GM12878 (cell line): ENCODE results near the gene HPF1. TPM values are rescaled to one million over a fixed set of nuclear protein-coding genes. Genes with fewer than 3 reads are reported as not detected.

ENCODE experiments used
- ATF7 ChIP-seq: fragments of 450-650 bp; IDR thresholded peaks from 2 replicates; pipeline ENCODE4 v1.6.1; 2016; ENCODE audit warnings: low read depth, mild to moderate bottlenecking
- BACH1 ChIP-seq: fragments of 450-650 bp; IDR thresholded peaks from 2 replicates; pipeline ENCODE4 v1.6.1; 2017; ENCODE audit warnings: mild to moderate bottlenecking, borderline replicate concordance
- CBFB ChIP-seq: IDR thresholded peaks from 2 replicates; pipeline ENCODE4 v1.6.1; 2016; ENCODE audit warnings: antibody characterized with exemption, low read depth
- CBX3 ChIP-seq: fragments of 200-600 bp; sonication (generic); IDR thresholded peaks from 2 replicates; pipeline ENCODE4 v1.6.1; 2016; ENCODE audit warnings: low read depth, borderline replicate concordance
- CHD1 ChIP-seq: IDR thresholded peaks from 2 replicates; pipeline ENCODE4 v1.6.1; 2012; ENCODE audit warnings: low read depth, low read length, improper control_type of control experiment
- CREB1 ChIP-seq: IDR thresholded peaks from 2 replicates; pipeline ENCODE4 v1.6.1; 2012; ENCODE audit warnings: low read depth, mild to moderate bottlenecking, inconsistent platforms
- CREM ChIP-seq: IDR thresholded peaks from 2 replicates; pipeline ENCODE4 v1.6.1; 2014; ENCODE audit warnings: antibody characterized with exemption, low read depth
- FOXK2 ChIP-seq: fragments of 450-650 bp; IDR thresholded peaks from 2 replicates; pipeline ENCODE4 v1.6.1; 2017; ENCODE audit warnings: mild to moderate bottlenecking, moderate library complexity
- GATAD2B ChIP-seq: fragments of 450-650 bp; conservative IDR thresholded peaks from 2 replicates; pipeline ENCODE4 v1.6.1; 2017; ENCODE audit warnings: low read depth, mild to moderate bottlenecking, moderate library complexity
- HDAC2 ChIP-seq: fragments of 200-600 bp; sonication (generic); IDR thresholded peaks from 2 replicates; pipeline ENCODE4 v1.6.1; 2017
- IKZF1 ChIP-seq: fragments of 450-650 bp; conservative IDR thresholded peaks from 2 replicates; pipeline ENCODE4 v1.6.1; 2017; ENCODE audit warnings: antibody characterized with exemption, mild to moderate bottlenecking
- MEF2A ChIP-seq: IDR thresholded peaks from 2 replicates; pipeline ENCODE4 v1.6.1; 2011; ENCODE audit warnings: low read depth, mild to moderate bottlenecking, low read length, moderate library complexity; ENCODE audit not compliant: insufficient read depth
- PAX5 ChIP-seq: IDR thresholded peaks from 2 replicates; pipeline ENCODE4 v1.6.1; 2011; ENCODE audit warnings: low read depth, low read length, borderline replicate concordance
- PBX3 ChIP-seq: IDR thresholded peaks from 2 replicates; pipeline ENCODE4 v1.6.1; 2011; ENCODE audit warnings: mild to moderate bottlenecking, low read depth, low read length, moderate library complexity; ENCODE audit not compliant: insufficient replicate concordance
- PML ChIP-seq: IDR thresholded peaks from 2 replicates; pipeline ENCODE4 v1.6.1; 2012; ENCODE audit warnings: low read length, inconsistent platforms
- RELA ChIP-seq: fragments of 450-650 bp; IDR thresholded peaks from 2 replicates; pipeline ENCODE4 v1.8.0; 2014; ENCODE audit warnings: borderline replicate concordance; ENCODE audit not compliant: partially characterized antibody
- SIX5 ChIP-seq: IDR thresholded peaks from 2 replicates; pipeline ENCODE4 v1.6.1; 2011; ENCODE audit warnings: mild to moderate bottlenecking, low read depth, low read length, moderate library complexity; ENCODE audit not compliant: severe bottlenecking
- SMARCA5 ChIP-seq: fragments of 450-650 bp; IDR thresholded peaks from 2 replicates; pipeline ENCODE4 v1.6.1; 2017; ENCODE audit warnings: mild to moderate bottlenecking
- SMC3 ChIP-seq: IDR thresholded peaks from 2 replicates; pipeline ENCODE4 v1.6.1; 2011; ENCODE audit warnings: low read length, improper control_type of control experiment, borderline replicate concordance
- SRF ChIP-seq, 2 experiments: IDR thresholded peaks; 2 replicates each; pipeline ENCODE4 v1.6.1; 2011; ENCODE audit warnings: low read depth in 2 of 2, low read length in 2 of 2, mild to moderate bottlenecking in 1 of 2, moderate library complexity in 1 of 2
- STAT1 ChIP-seq: fragments of 450-650 bp; conservative IDR thresholded peaks from 2 replicates; pipeline ENCODE4 v1.6.1; 2014; ENCODE audit warnings: antibody characterized with exemption, mild to moderate bottlenecking
- TARDBP ChIP-seq: IDR thresholded peaks from 2 replicates; pipeline ENCODE4 v1.6.1; 2016; ENCODE audit warnings: borderline replicate concordance
- TCF7 ChIP-seq: IDR thresholded peaks from 2 replicates; pipeline ENCODE4 v1.6.1; 2014; ENCODE audit warnings: antibody characterized with exemption, borderline replicate concordance
- ZBTB11 ChIP-seq: fragments of 450-650 bp; formaldehyde crosslinking; IDR thresholded peaks from 2 replicates; pipeline ENCODE4 v1.5.0; 2022; ENCODE audit warnings: mild to moderate bottlenecking, missing genetic modification characterization
- ZNF384 ChIP-seq: IDR thresholded peaks from 2 replicates; pipeline ENCODE4 v1.6.1; 2012; ENCODE audit warnings: low read depth, mild to moderate bottlenecking, low read length, improper control_type of control experiment, borderline replicate concordance
- ZNF622 ChIP-seq: fragments of 450-650 bp; IDR thresholded peaks from 2 replicates; pipeline ENCODE4 v1.6.1; 2017; ENCODE audit warnings: mild to moderate bottlenecking, inconsistent platforms
- ZZZ3 ChIP-seq: IDR thresholded peaks from 2 replicates; pipeline ENCODE4 v1.6.1; 2011; ENCODE audit warnings: low read depth; ENCODE audit not compliant: control insufficient read depth, insufficient read length
- polyA plus RNA-seq, 11 experiments: library from polyadenylated mRNA; depleted of rRNA in 4 of 11; unstranded in 6 of 11; stranded (reverse) in 5 of 11; fragments of >200 nt; fragmentation: Nextera tagmentation in 4 of 11; fragmentation: Illumina TruSeq in 1 of 11; extraction: Ambion mirVana in 4 of 11; extraction: Trizol in 1 of 11; gene quantifications; 1 replicate in 1 of 11; 2 replicates in 10 of 11; pipeline versions ENCODE4 v1.2.1 to v1.2.3, GENCODE V29; 2011 to 2016; ENCODE audit warnings: inconsistent platforms in 2 of 11, missing spikeins in 2 of 11, low read depth in 1 of 11
- total RNA-seq, 4 experiments: library from RNA; depleted of rRNA in 3 of 4; stranded (reverse); fragments of >200 nt in 3 of 4; fragmentation: Illumina TruSeq in 1 of 4; extraction: Trizol in 1 of 4; gene quantifications; 2 replicates each; pipeline versions ENCODE4 v1.2.1 to v1.2.3, GENCODE V29; 2013 to 2021

Gene HPF1
- total and polyA plus RNA-seq, 10 of the 15 experiments (the other 5 are each of a cell fraction or from before 2014, with no cell fraction given) = 31.2 to 93.5 (median 48.7) TPM

GRCh38 chr4:169757575-169758184 lies at the start of gene HPF1 (continued):
- TF ChIP-seq ZNF384 (no peak), PBX3 (no peak), STAT1 (no peak), CREB1 (peak; percentile 16; the same call in 1 of the 2 replicates), ATF7 (no peak), IKZF1 (peak; percentile 93), GATAD2B (no peak; the same call in 1 of the 2 replicates), ZBTB11 (CRISPR knock-in tag) (no peak), SMC3 (no peak), RELA (no peak), CHD1 (no peak), CBX3 (no peak), ZZZ3 (no peak), PML (no peak), TARDBP (no peak), TCF7 (no peak), SMARCA5 (no peak), MEF2A (no peak), BACH1 (no peak), SIX5 (no peak), HDAC2 (no peak), ZNF622 (no peak), PAX5 (0 out of 2 replicates have a peak, but pooled peaks have one; percentile 21), SRF (IDR thresholded peaks at IDR 0.05; ENCODE audit: low read depth in 2 of 2, low read length in 2 of 2) (peak; percentile 55 to 94), FOXK2 (no peak), CREM (no peak), CBFB (no peak)
